ENCODE results near the gene RBFOX2.

- TF ChIP-seq CTCF (IDR thresholded peaks at IDR 0.05) (no peak), ZFX (IDR thresholded peaks at IDR 0.05; ENCODE audit: borderline replicate concordance) (no peak)
Observed at GRCh38 chr22:35752863-35753189, 275.8 kb downstream of the RBFOX2 start.
